Fibroblast of villous mesenchyme (primary cell): ENCODE data around the gene LBHD2. TPM values are rescaled to one million over a fixed set of nuclear protein-coding genes. Genes with fewer than 3 reads are reported as not detected.
"Not testable (repeated sequence)": the region's sequence is repeated elsewhere in the genome, so short reads cannot be mapped to it uniquely, and the experiment has no call there.

ENCODE experiments used
- DNase-seq: peaks from one replicate; pipeline ENCODE4 v3.0.0-alpha.2; 2010; ENCODE audit warnings: low read depth
- H3K4me3 ChIP-seq: 2 replicates; pipeline ENCODE4 v1.5.1; 2011; ENCODE audit warnings: low read depth, mild to moderate bottlenecking, low read length
- total RNA-seq: library from RNA; depleted of rRNA; stranded (reverse); fragments of >200 nt; gene quantifications from 2 replicates; pipeline ENCODE4 v1.2.3, GENCODE V29; 2012
- TF ChIP-seq, protein P1 (sequence below): IDR thresholded peaks from 2 replicates; pipeline ENCODE4 v1.5.1; 2012; ENCODE audit warnings: low read depth, mild to moderate bottlenecking, low read length; ENCODE audit not compliant: insufficient read depth

The LBHD2 gene
- total RNA-seq, 1 donor = not detected

DNA sequence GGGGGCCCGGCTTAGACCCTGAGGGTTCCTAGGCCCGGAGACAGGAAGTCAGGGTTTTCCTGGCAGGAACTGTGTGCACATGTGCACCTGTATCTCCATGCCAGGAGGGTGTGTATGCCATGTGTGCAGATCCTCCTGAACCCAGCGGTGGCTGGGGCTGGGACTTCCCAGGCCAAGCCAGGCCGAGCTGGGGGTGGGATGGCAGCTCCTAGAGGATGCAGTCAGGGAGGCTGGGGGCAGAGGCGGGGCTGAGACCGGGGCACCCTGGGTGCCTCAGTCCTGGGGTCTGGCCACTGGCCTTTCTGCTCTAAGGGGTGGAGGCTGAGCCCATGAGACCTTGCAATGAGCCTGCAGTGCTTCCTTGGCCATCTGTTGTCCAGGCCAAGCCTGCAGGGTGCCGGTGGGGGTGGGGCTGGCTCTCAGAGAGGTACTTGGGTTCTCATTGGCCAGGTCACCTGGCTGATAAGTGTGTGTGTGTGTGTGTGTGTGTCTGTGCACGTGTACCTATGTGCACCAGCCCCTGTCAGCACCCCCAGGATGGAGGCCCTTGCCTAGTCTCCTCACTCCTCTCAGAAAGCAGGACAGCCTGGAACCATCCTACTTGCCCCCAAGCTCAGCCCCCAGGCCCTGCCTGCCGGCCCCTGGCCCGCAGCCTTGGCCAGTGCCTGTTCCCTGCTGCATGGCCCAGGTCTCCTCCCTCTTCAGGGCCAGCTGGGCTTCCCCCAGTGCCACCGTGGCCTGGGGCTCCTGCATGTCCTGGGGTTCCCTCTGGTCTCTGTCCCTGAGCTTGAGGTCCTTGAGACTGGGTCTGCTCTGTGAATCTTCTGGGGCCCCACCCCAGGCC lies 28.6 kb downstream of the LBHD2 start:
- H3K4me3 ChIP-seq = no peak overlapping the region
- TF ChIP-seq, protein P1, sequence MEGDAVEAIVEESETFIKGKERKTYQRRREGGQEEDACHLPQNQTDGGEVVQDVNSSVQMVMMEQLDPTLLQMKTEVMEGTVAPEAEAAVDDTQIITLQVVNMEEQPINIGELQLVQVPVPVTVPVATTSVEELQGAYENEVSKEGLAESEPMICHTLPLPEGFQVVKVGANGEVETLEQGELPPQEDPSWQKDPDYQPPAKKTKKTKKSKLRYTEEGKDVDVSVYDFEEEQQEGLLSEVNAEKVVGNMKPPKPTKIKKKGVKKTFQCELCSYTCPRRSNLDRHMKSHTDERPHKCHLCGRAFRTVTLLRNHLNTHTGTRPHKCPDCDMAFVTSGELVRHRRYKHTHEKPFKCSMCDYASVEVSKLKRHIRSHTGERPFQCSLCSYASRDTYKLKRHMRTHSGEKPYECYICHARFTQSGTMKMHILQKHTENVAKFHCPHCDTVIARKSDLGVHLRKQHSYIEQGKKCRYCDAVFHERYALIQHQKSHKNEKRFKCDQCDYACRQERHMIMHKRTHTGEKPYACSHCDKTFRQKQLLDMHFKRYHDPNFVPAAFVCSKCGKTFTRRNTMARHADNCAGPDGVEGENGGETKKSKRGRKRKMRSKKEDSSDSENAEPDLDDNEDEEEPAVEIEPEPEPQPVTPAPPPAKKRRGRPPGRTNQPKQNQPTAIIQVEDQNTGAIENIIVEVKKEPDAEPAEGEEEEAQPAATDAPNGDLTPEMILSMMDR = no peak
- no peak for DNase-seq

DNA sequence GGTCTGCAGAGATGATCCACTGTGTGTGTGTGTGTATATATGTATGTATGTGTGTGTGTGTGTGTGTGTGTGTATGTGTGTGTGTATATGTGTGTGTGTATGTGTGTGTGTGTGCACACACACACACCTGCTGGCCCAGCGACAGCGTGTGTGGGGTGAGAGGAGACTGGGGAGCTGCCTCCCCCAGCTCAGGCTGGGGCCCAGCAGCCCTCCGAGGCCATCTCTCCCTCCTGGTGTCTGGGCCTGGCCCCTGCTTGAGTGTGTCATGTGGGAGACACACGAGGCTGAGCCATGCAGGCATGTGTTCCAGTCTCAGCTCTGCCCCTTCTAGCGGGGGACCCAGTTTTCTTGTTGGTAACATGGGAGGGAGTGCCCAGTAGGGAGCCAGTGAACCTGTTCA lies 29.3 kb downstream of the LBHD2 start:
- TF ChIP-seq, protein P1 = no peak
- DNase-seq = no peak
- no peak overlapping the region for H3K4me3 ChIP-seq

GRCh38 chr14:103113774-103114173 lies 29.8 kb downstream of the LBHD2 start:
- DNase-seq = no peak
- no peak overlapping the region for H3K4me3 ChIP-seq
- TF ChIP-seq, protein P1 = no peak

- DNase-seq = peak; percentile 43
- H3K4me3 ChIP-seq = peak overlapping the region; percentile 31
Measured at GRCh38 chr14:103115086-103115679, 31.2 kb downstream of the LBHD2 start.

DNA sequence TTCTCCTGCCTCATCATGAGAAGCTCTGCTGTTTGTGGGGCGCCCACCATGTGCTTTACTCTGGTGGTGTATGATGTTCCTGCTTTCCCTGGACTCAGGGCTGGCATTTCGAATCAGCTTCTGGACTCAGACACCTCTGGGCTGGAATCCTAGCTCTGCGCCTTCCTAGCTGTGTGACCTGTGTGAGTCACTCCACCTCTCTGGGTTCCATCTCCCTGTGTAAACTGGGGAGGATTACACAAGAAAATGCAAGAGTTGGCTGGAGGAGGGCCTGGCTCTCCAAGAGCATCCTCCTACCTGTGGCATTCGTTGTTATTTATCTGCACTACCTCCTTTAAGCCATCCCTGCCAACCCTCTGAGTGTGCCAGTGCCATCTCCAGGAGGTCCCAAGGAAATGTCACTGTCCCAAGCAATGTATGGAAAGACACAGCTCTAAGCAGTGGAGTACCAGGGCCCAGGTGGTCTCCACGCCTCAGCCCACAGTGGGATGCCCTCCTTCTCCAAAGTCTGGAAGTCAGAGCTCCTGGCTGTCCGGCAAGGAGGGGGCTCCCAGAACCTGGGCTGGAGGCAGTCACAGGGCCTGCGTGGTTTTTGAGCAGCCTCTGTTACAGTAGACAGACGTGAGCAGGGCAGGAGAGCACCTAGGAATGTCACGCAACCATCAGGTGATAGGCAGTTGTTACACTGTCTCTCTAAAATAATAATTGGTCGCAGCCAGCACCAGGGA lies 32.0 kb downstream of the LBHD2 start:
- H3K4me3 ChIP-seq = no peak overlapping the region
- DNase-seq = peak; percentile 56
- TF ChIP-seq, protein P1 = no peak

DNA sequence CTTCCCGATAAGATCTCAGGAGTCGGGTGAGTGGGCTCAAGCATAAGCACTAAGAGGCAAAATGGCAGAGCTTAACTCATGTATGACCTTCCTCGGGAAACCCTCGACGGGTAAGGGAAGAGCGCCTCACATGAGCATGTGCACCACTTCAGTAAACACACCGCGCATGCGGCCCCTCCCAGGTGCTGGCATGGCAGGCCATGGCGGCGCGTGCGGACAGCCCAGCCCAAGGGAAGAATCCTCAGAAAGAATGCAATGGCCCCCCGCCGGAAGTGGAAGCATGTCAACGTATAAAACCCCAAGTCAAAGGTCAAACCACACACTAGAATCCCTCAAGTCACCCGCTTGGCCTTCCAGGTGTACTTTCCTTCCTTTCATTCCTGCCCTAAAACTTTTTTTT lies 32.6 kb downstream of the LBHD2 start:
- DNase-seq = no peak
- TF ChIP-seq, protein P1 = no peak
- no peak overlapping the region for H3K4me3 ChIP-seq

DNA sequence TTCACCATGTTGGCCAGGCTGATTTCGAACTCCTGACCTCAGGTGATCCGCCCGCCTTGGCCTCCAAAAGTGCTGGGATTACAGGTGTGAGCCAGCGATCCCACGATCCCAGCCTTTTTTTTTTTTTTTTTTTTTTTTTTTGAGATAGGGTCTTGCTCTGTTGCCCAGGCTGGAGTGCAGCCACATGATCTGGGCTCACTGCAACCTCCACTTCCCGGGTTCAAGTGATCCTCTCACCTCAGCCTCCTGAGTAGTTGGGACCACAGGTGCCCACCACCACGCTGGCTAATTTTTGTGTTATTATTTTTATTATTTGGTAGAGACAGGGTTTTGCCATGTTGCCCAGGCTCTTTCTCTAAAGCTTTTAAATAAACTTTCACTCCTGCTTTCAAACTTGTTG lies 33.5 kb downstream of the LBHD2 start:
- H3K4me3 ChIP-seq, DNase-seq: not testable (repeated sequence)
